ENCODE measurements around the gene CYFIP2. TPM values are rescaled to one million over a fixed set of nuclear protein-coding genes. Genes with fewer than 3 reads are reported as not detected.

CYFIP2 gene
- total RNA-seq, 1 experiment from 2014 or later, result 74.7 TPM

- no peak overlapping the region for H2AK5ac ChIP-seq (ENCODE audit: insufficient read length, low read length)
- no peaks in the 10 kb centered on the region for H3K4me1 ChIP-seq (ENCODE audit: insufficient read depth, low read length)
- WGBS (ENCODE audit: extremely low coverage, insufficient read length, low lambda C conversion rate), result no CpG with 5 or more reads among the region's 4 CpGs
- no peak overlapping the region for H4K8ac ChIP-seq (replicated peaks; ENCODE audit: insufficient read length, low read depth, low read length)
- peaks cover 2 to 31% (median 16%) of the 10 kb centered on the region in 3 experiments; a peak in 5 of 7 replicates for H3K36me3 Mint-ChIP-seq (ENCODE audit: insufficient read depth in 1 of 3, low read depth in 3 of 3)
- no peaks in the 10 kb centered on the region for H3K27me3 ChIP-seq (ENCODE audit: insufficient read depth, low read length)
- H2BK15ac ChIP-seq (ENCODE audit: low read depth, low read length), result no peak overlapping the region
- H2BK120ac ChIP-seq (ENCODE audit: low read depth, low read length, poor library complexity, severe bottlenecking), result no peak overlapping the region
- H3K9me3 ChIP-seq (ENCODE audit: control insufficient read depth, low read depth, low read length), result no peaks in the 10 kb centered on the region
- H3K79me2 ChIP-seq (ENCODE audit: insufficient read depth, low read length), result peaks cover 2% of the 10 kb centered on the region; the same call in 1 of the 2 replicates
- no peak overlapping the region for H3K56ac ChIP-seq (ENCODE audit: insufficient read length, low read depth, low read length)
- no peak overlapping the region for H3T11ph ChIP-seq (ENCODE audit: low read length)
- no peak overlapping the region for H3K27ac ChIP-seq (ENCODE audit: insufficient read length, low read depth, low read length)
- no peaks in the 10 kb centered on the region for H3K79me1 ChIP-seq (ENCODE audit: insufficient read depth, low read depth, low read length, poor library complexity, severe bottlenecking)
- H3K4ac ChIP-seq (ENCODE audit: low read depth, low read length), result no peak overlapping the region
- H2AFZ ChIP-seq (ENCODE audit: low read length), result no peak overlapping the region
- peaks cover 15 to 18% of the 10 kb centered on the region in 2 experiments for H3K4me1 Mint-ChIP-seq
- H3K14ac ChIP-seq (ENCODE audit: insufficient read depth, low read length), result no peak overlapping the region
- H2BK5ac ChIP-seq (ENCODE audit: insufficient read length, low read length), result no peak overlapping the region
- H4K5ac ChIP-seq (ENCODE audit: insufficient read length, low read depth, low read length), result no peak overlapping the region
- H3K27me3 Mint-ChIP-seq (ENCODE audit: low read depth), result no peaks in the 10 kb centered on the region
- no peaks in the 10 kb centered on the region for H4K20me1 ChIP-seq (ENCODE audit: control insufficient read depth, insufficient read depth, insufficient read length)
- no peak overlapping the region for H3K18ac ChIP-seq (ENCODE audit: insufficient read length, low read depth, low read length)
- H3K9me3 Mint-ChIP-seq, result no peaks in the 10 kb centered on the region
- H3K27ac Mint-ChIP-seq, result no peak overlapping the region
- no peak overlapping the region for H4K91ac ChIP-seq (ENCODE audit: insufficient read length, low read depth, low read length)
- no peak overlapping the region for H3K4me3 Mint-ChIP-seq
- H3K9ac ChIP-seq (ENCODE audit: extremely low read depth, insufficient read length, low read length), result no peak overlapping the region
- no peak overlapping the region for H2BK20ac ChIP-seq (ENCODE audit: low read depth, low read length, poor library complexity, severe bottlenecking)
- H3K23me2 ChIP-seq (ENCODE audit: insufficient read length, low read depth, low read length, poor library complexity, severe bottlenecking), result no peaks in the 10 kb centered on the region
- no peak for TF ChIP-seq CTCF (conservative IDR thresholded peaks at IDR 0.05)
- no peak overlapping the region for H3K23ac ChIP-seq (ENCODE audit: insufficient read length, low read depth, low read length)
- no peak overlapping the region for H2BK12ac ChIP-seq (ENCODE audit: insufficient read length, low read depth, low read length)
- no peak overlapping the region for H3K4me2 ChIP-seq (ENCODE audit: insufficient read depth, insufficient read length, low read length)
- no peak for DNase-seq
Measured at GRCh38 chr5:157381746-157382145, 115.8 kb downstream of the CYFIP2 start.
